GM12878 (cell line): ENCODE measurements around the gene EIF6. TPM values are rescaled to one million over a fixed set of nuclear protein-coding genes. Genes with fewer than 3 reads are reported as not detected.

Source experiments
- ATAC-seq: fragments of 200-7000 bp; cut with Tn5 transposase; 3 replicates; pipeline ENCODE4 v1.9.1; 2020; ENCODE audit warnings: mild to moderate bottlenecking, moderate library complexity
- BruUV-seq: library from RNA; stranded (reverse); fragments of 400-500 nt; replicated peaks from 2 replicates; lab custom pipeline; 2021; lab: Mats Ljungman, UMichigan
- CTCF ChIA-PET: fragments of 300-600 bp; sonication (Branson Sonifier 250); formaldehyde crosslinking; extraction: SDS; loops from one replicate; lab custom pipeline; 2021; ENCODE audit warnings: inconsistent platforms; lab: Yijun Ruan, JAX
- POLR2A ChIA-PET: fragments of 350-600 bp; formaldehyde crosslinking; extraction: SDS; loops from one replicate; lab custom pipeline; 2021; ENCODE audit warnings: inconsistent platforms; lab: Charles Lee
- RAD21 ChIA-PET: fragments of 300-600 bp; sonication (Branson Sonifier 250); formaldehyde crosslinking; loops from one replicate; lab custom pipeline; 2023; ENCODE audit warnings: antibody characterized with exemption; ENCODE audit not compliant: unreplicated experiment; lab: Charles Lee
- SMC1A ChIA-PET: fragments of 300-600 bp; sonication (Branson Sonifier 250); formaldehyde crosslinking; loops from one replicate; lab custom pipeline; 2023; ENCODE audit not compliant: unreplicated experiment, uncharacterized antibody; lab: Charles Lee
- DNase-seq: peaks from one replicate; pipeline ENCODE4 v3.0.0-alpha.2; 2011; ENCODE audit warnings: low read depth, low spot score
- FAIRE-seq: peaks from 3 replicates; lab custom pipeline; 2011; peaks lifted over from hg19 to GRCh38; lab: Jason Lieb, UNC
- H2AFZ ChIP-seq: 2 replicates; pipeline ENCODE4 v1.6.0; 2011; ENCODE audit warnings: low read depth, low read length, control low read depth; ENCODE audit not compliant: control insufficient read depth
- H3K27ac ChIP-seq: 2 replicates; pipeline ENCODE4 v1.5.1; 2011; ENCODE audit warnings: control low read depth; ENCODE audit not compliant: control insufficient read depth, insufficient read depth
- H3K27me3 ChIP-seq, 2 experiments: replicated peaks in 1 of 2; 2 replicates each; pipeline versions ENCODE4 v1.6.0 to v1.6.1; 2011; ENCODE audit warnings: low read length in 1 of 2; ENCODE audit not compliant: control insufficient read depth in 2 of 2, insufficient read depth in 2 of 2
- H3K36me3 ChIP-seq, 2 experiments: 2 replicates each; pipeline ENCODE4 v1.5.1; 2011; ENCODE audit warnings: low read length in 1 of 2; ENCODE audit not compliant: control insufficient read depth in 2 of 2, insufficient read depth in 2 of 2
- H3K4me1 ChIP-seq: 2 replicates; pipeline ENCODE4 v1.6.1; 2011; ENCODE audit warnings: mild to moderate bottlenecking, low read length, moderate library complexity, mixed read lengths; ENCODE audit not compliant: control insufficient read depth, insufficient read depth
- H3K4me2 ChIP-seq: 2 replicates; pipeline ENCODE4 v1.6.0; 2011; ENCODE audit warnings: control low read depth; ENCODE audit not compliant: control insufficient read depth, insufficient read depth
- H3K4me3 ChIP-seq: fragments of 200-600 bp; sonication (generic); 2 replicates; pipeline ENCODE4 v1.5.1; 2016
- H3K79me2 ChIP-seq: 2 replicates; pipeline ENCODE4 v1.6.0; 2011; ENCODE audit warnings: low read length; ENCODE audit not compliant: control insufficient read depth, insufficient read depth
- H3K9ac ChIP-seq: 2 replicates; pipeline ENCODE4 v1.8.0; 2011; ENCODE audit warnings: low read length, control low read depth, mixed read lengths; ENCODE audit not compliant: control insufficient read depth, insufficient read depth
- H3K9me3 ChIP-seq: replicated peaks from 3 replicates; pipeline ENCODE4 v1.5.1; 2011; ENCODE audit warnings: mild to moderate bottlenecking, low read length; ENCODE audit not compliant: control insufficient read depth, insufficient read depth
- H4K20me1 ChIP-seq: 2 replicates; pipeline ENCODE4 v1.6.0; 2011; ENCODE audit not compliant: control insufficient read depth, insufficient read depth
- ATF7 ChIP-seq: fragments of 450-650 bp; IDR thresholded peaks from 2 replicates; pipeline ENCODE4 v1.6.1; 2016; ENCODE audit warnings: low read depth, mild to moderate bottlenecking
- CREB1 ChIP-seq: IDR thresholded peaks from 2 replicates; pipeline ENCODE4 v1.6.1; 2012; ENCODE audit warnings: low read depth, mild to moderate bottlenecking, inconsistent platforms
- HCFC1 ChIP-seq: fragments of 150-350 bp; IDR thresholded peaks from 2 replicates; pipeline ENCODE4 v1.6.1; 2014; ENCODE audit warnings: low read length
- PBX3 ChIP-seq: IDR thresholded peaks from 2 replicates; pipeline ENCODE4 v1.6.1; 2011; ENCODE audit warnings: mild to moderate bottlenecking, low read depth, low read length, moderate library complexity; ENCODE audit not compliant: insufficient replicate concordance
- RAD21 ChIP-seq: IDR thresholded peaks from 2 replicates; pipeline ENCODE4 v1.6.1; 2011; ENCODE audit warnings: mild to moderate bottlenecking, low read depth, low read length, moderate library complexity; ENCODE audit not compliant: insufficient read depth
- RELA ChIP-seq: fragments of 450-650 bp; IDR thresholded peaks from 2 replicates; pipeline ENCODE4 v1.8.0; 2014; ENCODE audit warnings: borderline replicate concordance; ENCODE audit not compliant: partially characterized antibody
- YBX1 ChIP-seq: fragments of 450-650 bp; IDR thresholded peaks from 2 replicates; pipeline ENCODE4 v1.6.1; 2016; ENCODE audit warnings: antibody characterized with exemption
- in situ Hi-C: fragments of 300-500 bp; cut with MboI; formaldehyde crosslinking; loops from 9 replicates; pipeline ENCODE4 v1.14.3; 2018; ENCODE audit warnings: mixed read lengths
- intact Hi-C: fragments of 100-400 bp; cut with micrococcal nuclease; formaldehyde crosslinking; loops from one replicate; pipeline ENCODE4 v1.14.2; 2022; ENCODE audit not compliant: unreplicated experiment
- polyA plus RNA-seq, 11 experiments: library from polyadenylated mRNA; depleted of rRNA in 4 of 11; unstranded in 6 of 11; stranded (reverse) in 5 of 11; fragments of >200 nt; fragmentation: Nextera tagmentation in 4 of 11; fragmentation: Illumina TruSeq in 1 of 11; extraction: Ambion mirVana in 4 of 11; extraction: Trizol in 1 of 11; gene quantifications; 1 replicate in 1 of 11; 2 replicates in 10 of 11; pipeline versions ENCODE4 v1.2.1 to v1.2.3, GENCODE V29; 2011 to 2016; ENCODE audit warnings: inconsistent platforms in 2 of 11, missing spikeins in 2 of 11, low read depth in 1 of 11
- total RNA-seq, 4 experiments: library from RNA; depleted of rRNA in 3 of 4; stranded (reverse); fragments of >200 nt in 3 of 4; fragmentation: Illumina TruSeq in 1 of 4; extraction: Trizol in 1 of 4; gene quantifications; 2 replicates each; pipeline versions ENCODE4 v1.2.1 to v1.2.3, GENCODE V29; 2013 to 2021

EIF6 gene
- total and polyA plus RNA-seq, 10 of the 15 experiments (the other 5 are each of a cell fraction or from before 2014, with no cell fraction given), result 127 to 607 (median 197) TPM

GRCh38 chr20:35319871-35320197, 35.3 kb upstream of the EIF6 start:
- no peak for TF ChIP-seq ATF7
- TF ChIP-seq HCFC1, result no peak
- TF ChIP-seq RELA, result no peak
- no peak for TF ChIP-seq YBX1
- TF ChIP-seq RAD21, result no peak
- no peak for TF ChIP-seq CREB1
- no peak for TF ChIP-seq PBX3
- in situ Hi-C loops (no loop called here), intact Hi-C loops (no loop called here)
- no peak overlapping the region for H3K9ac ChIP-seq
- no peaks in the 10 kb centered on the region for H3K9me3 ChIP-seq
- H3K4me3 ChIP-seq, result no peak overlapping the region
- no peaks in the 10 kb centered on the region for H3K79me2 ChIP-seq
- no TSS peak for BruUV-seq
- no peaks in the 10 kb centered on the region for H4K20me1 ChIP-seq
- no peaks in the 10 kb centered on the region for H3K27me3 ChIP-seq
- SMC1A ChIA-PET, result no interaction called here
- RAD21 ChIA-PET, result interaction anchor here (0.7 kb wide), 1 partner anchor 135 kb away, joined by 3 read pairs; no protein-coding TSS in a partner anchor
- DNase-seq (no peak), FAIRE-seq (no peak), ATAC-seq (no peak)
- H2AFZ ChIP-seq, result no peak overlapping the region
- no peak overlapping the region for H3K4me2 ChIP-seq
- CTCF ChIA-PET, result interaction anchor here (1.1 to 2.6 kb wide), 2 partner anchors 10 to 62 kb away, joined by 3 to 13 read pairs; no protein-coding TSS in a partner anchor
- H3K27ac ChIP-seq, result no peak overlapping the region
- H3K36me3 ChIP-seq, result peaks cover 0 to 2% of the 10 kb centered on the region in 2 experiments; a peak in 1 of 4 replicates
- POLR2A ChIA-PET, result no interaction called here
- no peaks in the 10 kb centered on the region for H3K4me1 ChIP-seq
